C4-2B (cell line): ENCODE data around the gene EDIL3.
"Not testable (repeated sequence)": the region's sequence is repeated elsewhere in the genome, so short reads cannot be mapped to it uniquely, and the experiment has no call there.

Experiments used
- H3K27ac ChIP-seq: fragments of 450-650 bp; 2 replicates; pipeline ENCODE4 v1.5.1; 2017
- ZFX ChIP-seq: fragments of 450-650 bp; IDR thresholded peaks from 2 replicates; pipeline ENCODE4 v1.6.1; 2017
- TF ChIP-seq, protein P1 (sequence below): fragments of 450-650 bp; conservative IDR thresholded peaks from 2 replicates; pipeline ENCODE4 v1.5.1; 2017; ENCODE audit warnings: mild to moderate bottlenecking

EDIL3 gene

DNA sequence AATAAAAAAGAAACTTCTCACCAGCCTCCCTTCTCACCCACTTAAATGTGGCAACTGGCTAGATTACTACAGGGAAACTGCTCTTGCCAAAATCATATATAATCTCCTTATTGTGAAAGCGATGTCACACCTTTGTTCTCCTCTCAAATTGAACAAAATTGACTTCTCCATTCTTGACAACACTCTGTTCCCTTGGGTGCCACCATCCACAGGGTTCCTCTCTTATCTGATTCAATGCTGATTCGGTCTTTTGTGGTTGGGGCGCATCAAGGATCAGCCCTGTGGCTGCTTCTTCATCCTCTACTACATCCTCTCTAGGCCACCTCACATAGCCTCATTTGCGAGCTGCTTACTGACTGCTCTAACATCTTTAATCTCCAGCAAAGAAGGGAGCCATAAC lies 86.1 kb downstream of the EDIL3 start:
- H3K27ac ChIP-seq: no peak overlapping the region
- TF ChIP-seq, protein P1, sequence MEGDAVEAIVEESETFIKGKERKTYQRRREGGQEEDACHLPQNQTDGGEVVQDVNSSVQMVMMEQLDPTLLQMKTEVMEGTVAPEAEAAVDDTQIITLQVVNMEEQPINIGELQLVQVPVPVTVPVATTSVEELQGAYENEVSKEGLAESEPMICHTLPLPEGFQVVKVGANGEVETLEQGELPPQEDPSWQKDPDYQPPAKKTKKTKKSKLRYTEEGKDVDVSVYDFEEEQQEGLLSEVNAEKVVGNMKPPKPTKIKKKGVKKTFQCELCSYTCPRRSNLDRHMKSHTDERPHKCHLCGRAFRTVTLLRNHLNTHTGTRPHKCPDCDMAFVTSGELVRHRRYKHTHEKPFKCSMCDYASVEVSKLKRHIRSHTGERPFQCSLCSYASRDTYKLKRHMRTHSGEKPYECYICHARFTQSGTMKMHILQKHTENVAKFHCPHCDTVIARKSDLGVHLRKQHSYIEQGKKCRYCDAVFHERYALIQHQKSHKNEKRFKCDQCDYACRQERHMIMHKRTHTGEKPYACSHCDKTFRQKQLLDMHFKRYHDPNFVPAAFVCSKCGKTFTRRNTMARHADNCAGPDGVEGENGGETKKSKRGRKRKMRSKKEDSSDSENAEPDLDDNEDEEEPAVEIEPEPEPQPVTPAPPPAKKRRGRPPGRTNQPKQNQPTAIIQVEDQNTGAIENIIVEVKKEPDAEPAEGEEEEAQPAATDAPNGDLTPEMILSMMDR: no peak
- TF ChIP-seq ZFX: no peak

DNA sequence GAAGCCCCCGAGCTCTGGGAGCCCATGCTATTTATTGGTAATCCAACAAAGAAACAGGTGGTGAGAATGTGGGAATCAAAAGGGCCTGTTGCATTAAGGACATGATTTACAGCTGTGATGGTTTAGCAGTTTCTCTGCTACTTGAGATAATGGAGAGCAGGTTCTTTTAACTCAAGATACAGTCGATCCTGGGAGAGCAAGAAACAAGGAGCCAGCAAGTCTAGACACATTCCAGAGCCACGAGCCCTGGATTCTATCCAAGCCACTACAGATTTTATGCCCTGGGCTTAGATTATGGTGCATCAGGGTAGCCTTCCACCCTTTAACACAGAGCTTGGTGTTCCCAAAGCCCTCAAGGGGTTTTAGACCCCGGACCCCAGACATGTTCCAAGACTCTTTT lies 87.0 kb downstream of the EDIL3 start:
- not testable (repeated sequence) for H3K27ac ChIP-seq

DNA sequence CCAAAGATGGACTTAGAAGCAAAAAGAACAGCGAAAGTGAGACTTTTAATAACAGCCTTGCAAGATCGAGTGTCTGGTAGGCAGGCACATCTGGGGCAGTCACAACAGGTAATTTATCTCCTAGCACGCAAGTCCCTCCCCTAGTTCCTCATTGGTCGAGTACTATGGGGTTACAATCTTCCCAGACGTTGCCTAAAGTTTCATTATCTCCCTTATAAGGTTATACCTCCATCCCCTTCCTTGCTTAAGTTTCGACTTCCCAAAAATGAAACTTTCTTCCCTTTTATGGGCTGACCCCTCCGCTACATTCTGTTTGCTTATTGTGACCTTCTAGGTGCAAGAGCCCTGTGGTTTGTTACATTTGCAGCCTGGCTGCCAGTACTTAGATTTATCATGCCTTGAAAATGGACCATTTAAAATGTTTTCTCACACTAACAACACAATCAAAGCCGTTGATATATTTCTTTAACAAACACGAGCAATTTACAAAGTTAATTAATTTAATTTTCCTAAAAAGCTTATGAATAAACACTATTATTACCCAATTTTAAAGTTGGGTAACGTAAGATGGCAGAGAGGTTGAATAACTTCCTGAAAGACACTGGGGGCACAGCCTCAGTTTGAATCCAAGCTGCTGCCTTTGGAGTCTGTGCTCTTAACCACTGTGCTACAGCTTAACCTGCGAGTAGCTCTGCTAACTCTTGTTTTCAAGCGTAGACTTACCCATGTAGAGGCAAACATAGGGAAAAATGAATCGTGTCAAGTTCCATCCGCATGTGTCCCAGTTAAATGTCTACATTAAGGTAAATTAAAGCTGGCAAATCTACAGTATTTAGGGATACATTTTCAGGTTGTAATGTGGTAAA lies 91.7 kb downstream of the EDIL3 start:
- TF ChIP-seq, protein P1: no peak
- TF ChIP-seq ZFX: no peak
- no peak overlapping the region for H3K27ac ChIP-seq

DNA sequence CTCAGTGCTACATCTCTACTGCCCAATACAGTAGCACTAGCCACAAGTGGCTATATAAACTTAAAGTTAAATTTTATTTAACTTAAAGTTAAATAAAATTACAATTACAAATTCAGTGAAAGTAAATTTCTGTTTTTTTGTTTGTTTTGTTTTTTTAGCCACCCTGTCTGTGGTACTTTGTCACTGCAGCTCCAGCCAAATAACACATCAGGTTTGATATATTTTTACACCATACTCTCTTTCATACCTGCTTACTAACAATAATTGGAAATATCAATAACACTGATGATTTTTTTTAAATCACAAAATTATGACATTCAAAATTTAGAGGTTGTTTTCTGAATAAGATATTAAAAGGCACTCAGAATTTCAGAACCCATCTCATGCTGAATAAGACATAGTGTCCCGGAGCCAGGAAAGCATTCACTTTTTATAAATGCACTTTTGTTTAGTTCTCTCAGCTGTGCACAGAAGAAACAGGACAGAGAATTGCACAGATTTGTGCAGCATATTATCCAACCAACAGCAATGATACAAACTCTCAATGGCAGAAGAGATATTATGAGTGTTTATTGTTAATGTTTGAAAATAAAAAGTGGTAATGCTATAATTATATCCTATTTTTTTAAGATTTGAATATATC lies 92.6 kb downstream of the EDIL3 start:
- TF ChIP-seq ZFX: no peak
- TF ChIP-seq, protein P1: no peak
- no peak overlapping the region for H3K27ac ChIP-seq

DNA sequence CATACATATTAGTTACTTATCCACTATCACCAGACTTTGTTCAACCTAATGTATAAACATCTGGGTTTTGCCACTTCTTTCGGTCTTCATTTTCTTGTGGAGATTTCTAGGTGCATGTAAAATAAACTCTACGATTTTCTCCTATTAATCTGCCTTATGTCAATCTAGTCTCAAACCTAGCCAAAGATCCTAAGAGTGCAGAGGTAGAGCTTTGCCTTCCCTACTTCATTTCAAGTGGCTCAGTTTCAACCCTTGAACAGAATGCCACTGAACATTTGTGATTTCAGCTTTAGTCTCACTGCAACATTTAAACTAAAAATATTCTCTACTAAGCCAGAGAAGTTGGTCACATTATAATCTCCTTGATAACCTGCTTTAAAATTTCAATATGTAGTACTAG lies 94.0 kb downstream of the EDIL3 start:
- no peak overlapping the region for H3K27ac ChIP-seq
- TF ChIP-seq, protein P1: no peak
- no peak for TF ChIP-seq ZFX

DNA sequence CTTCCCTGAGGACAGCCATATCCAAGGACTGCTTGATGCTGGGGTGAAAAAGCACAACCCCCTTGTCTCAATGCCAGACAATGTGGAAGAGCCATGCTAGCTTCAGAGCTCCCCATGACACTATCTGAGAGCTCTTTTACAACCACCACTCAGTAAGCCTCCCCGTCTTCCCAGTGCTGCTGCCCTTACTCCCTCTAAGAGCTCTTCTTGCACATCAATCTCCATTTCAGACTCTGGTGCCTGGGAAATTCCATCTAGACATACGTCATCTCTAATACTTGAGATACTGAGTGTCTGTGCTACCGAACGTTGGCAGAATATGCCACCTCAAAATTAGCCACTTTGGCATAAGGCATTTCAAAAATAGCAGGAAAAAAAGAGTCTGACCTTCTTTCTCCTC lies 94.5 kb downstream of the EDIL3 start:
- TF ChIP-seq, protein P1: no peak
- no peak for TF ChIP-seq ZFX

DNA sequence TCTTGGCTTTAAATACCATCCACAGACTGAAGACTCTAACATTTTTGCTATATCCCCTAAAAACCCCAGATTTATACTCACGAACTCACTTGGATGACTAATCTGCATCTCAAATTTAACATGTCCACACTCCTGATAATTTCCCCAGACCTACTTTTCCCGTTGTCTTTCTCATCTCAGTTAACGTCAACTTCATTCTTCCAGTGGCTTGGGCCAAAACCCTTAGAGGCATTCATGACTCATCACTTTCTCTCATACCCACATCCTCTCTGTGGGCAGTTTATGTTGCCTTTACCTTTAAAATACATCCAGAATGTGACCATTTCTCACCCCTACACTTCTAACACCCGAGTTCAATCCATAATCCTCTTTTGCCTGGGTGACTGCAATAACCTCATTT lies 96.7 kb downstream of the EDIL3 start:
- H3K27ac ChIP-seq: no peak overlapping the region
- TF ChIP-seq, protein P1: no peak
- TF ChIP-seq ZFX: no peak

More for the DNA sequence above, 94.5 kb downstream of the EDIL3 start:
- no peak overlapping the region for H3K27ac ChIP-seq
